Measurements from ENCODE around the gene CHAC1.
"Not testable (repeated sequence)": the region's sequence is repeated elsewhere in the genome, so short reads cannot be mapped to it uniquely, and the experiment has no call there.

The CHAC1 gene

DNA sequence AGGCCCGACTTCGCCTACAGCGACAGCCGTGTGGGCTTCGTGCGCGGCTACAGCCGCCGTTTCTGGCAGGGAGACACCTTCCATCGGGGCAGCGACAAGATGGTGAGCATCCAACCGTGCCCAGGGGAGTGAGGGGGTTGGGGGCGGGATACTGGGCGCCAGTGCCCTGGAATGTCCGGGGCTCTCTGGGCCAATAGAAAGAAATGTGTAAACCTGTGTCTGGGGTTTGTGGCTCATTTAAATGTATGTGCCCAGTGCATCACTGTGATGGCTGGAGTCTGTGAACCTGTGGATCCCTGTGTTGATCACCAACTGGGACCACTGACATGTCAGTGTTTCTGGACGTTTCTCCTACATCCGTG lies 423 bp downstream of the CHAC1 start:
- Histone ChIP-seq H3K27ac (ENCODE audit: low read length) (no peak overlapping the region), H3F3A (ENCODE audit: insufficient read depth, low read length) (no peaks in the 10 kb centered on the region), H4K20me1 (ENCODE audit: insufficient read depth, low read length) (no peaks in the 10 kb centered on the region), H3K4me1 (ENCODE audit: low read length) (peaks cover 7% of the 10 kb centered on the region; the same call in 1 of the 2 replicates), H3K79me2 (ENCODE audit: low read length) (peaks cover 11% of the 10 kb centered on the region; the same call in 1 of the 2 replicates), H3K4me3 (ENCODE audit: low read length) (peak overlapping the region; percentile 87), H3K9ac (ENCODE audit: low read length) (peak overlapping the region; percentile 58; the same call in 1 of the 2 replicates), H3K36me3 (replicated peaks; ENCODE audit: insufficient read depth, low read length) (no peaks in the 10 kb centered on the region), H3K9me2 (replicated peaks; ENCODE audit: insufficient read depth, low read length) (no peaks in the 10 kb centered on the region), H3K9me3 (replicated peaks; ENCODE audit: insufficient read depth, low read length) (no peaks in the 10 kb centered on the region), H3K27me3 (replicated peaks; ENCODE audit: insufficient read depth, low read length) (no peaks in the 10 kb centered on the region), H2AFZ (ENCODE audit: low read length) (peak overlapping the region; percentile 82), H3K4me2 (ENCODE audit: low read depth, low read length) (peak overlapping the region; percentile 93)
- TF ChIP-seq, protein P1, sequence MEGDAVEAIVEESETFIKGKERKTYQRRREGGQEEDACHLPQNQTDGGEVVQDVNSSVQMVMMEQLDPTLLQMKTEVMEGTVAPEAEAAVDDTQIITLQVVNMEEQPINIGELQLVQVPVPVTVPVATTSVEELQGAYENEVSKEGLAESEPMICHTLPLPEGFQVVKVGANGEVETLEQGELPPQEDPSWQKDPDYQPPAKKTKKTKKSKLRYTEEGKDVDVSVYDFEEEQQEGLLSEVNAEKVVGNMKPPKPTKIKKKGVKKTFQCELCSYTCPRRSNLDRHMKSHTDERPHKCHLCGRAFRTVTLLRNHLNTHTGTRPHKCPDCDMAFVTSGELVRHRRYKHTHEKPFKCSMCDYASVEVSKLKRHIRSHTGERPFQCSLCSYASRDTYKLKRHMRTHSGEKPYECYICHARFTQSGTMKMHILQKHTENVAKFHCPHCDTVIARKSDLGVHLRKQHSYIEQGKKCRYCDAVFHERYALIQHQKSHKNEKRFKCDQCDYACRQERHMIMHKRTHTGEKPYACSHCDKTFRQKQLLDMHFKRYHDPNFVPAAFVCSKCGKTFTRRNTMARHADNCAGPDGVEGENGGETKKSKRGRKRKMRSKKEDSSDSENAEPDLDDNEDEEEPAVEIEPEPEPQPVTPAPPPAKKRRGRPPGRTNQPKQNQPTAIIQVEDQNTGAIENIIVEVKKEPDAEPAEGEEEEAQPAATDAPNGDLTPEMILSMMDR (IDR thresholded peaks at IDR 0.05; ENCODE audit: low read length): no peak
- no peak for TF ChIP-seq EZH2phosphoT487 (IDR thresholded peaks at IDR 0.05; ENCODE audit: low read length)
- DNase-seq: no peak

GRCh38 chr15:40954158-40954848 lies 1.0 kb downstream of the CHAC1 start:
- peak overlapping the region; percentile 87 for H3K4me3 ChIP-seq (ENCODE audit: low read length)
- not testable (repeated sequence) for H3K9me3 ChIP-seq (replicated peaks; ENCODE audit: insufficient read depth, low read length); H3K36me3 ChIP-seq (replicated peaks; ENCODE audit: insufficient read depth, low read length); H3K9me2 ChIP-seq (replicated peaks; ENCODE audit: insufficient read depth, low read length); H3K27ac ChIP-seq (ENCODE audit: low read length); DNase-seq; H4K20me1 ChIP-seq (ENCODE audit: insufficient read depth, low read length); H3K27me3 ChIP-seq (replicated peaks; ENCODE audit: insufficient read depth, low read length); H3K4me1 ChIP-seq (ENCODE audit: low read length); H3F3A ChIP-seq (ENCODE audit: insufficient read depth, low read length)
- 0 out of 2 replicates have a peak overlapping the region, but pooled peaks have one; percentile 82 for H2AFZ ChIP-seq (ENCODE audit: low read length)
- H3K9ac ChIP-seq (ENCODE audit: low read length): peak overlapping the region; percentile 58; the same call in 1 of the 2 replicates
- peak overlapping the region; percentile 93 for H3K4me2 ChIP-seq (ENCODE audit: low read depth, low read length)
- peaks cover 11% of the 10 kb centered on the region; the same call in 1 of the 2 replicates for H3K79me2 ChIP-seq (ENCODE audit: low read length)

- Histone ChIP-seq H3K9me2 (replicated peaks; ENCODE audit: insufficient read depth, low read length) (no peaks in the 10 kb centered on the region), H3K9me3 (replicated peaks; ENCODE audit: insufficient read depth, low read length) (no peaks in the 10 kb centered on the region), H3K79me2 (ENCODE audit: low read length) (peaks cover 11% of the 10 kb centered on the region; the same call in 1 of the 2 replicates), H3K9ac (ENCODE audit: low read length) (no peak overlapping the region), H2AFZ (ENCODE audit: low read length) (no peak overlapping the region), H3K4me1 (ENCODE audit: low read length) (peaks cover 7% of the 10 kb centered on the region; the same call in 1 of the 2 replicates), H4K20me1 (ENCODE audit: insufficient read depth, low read length) (no peaks in the 10 kb centered on the region), H3K27me3 (replicated peaks; ENCODE audit: insufficient read depth, low read length) (no peaks in the 10 kb centered on the region), H3F3A (ENCODE audit: insufficient read depth, low read length) (no peaks in the 10 kb centered on the region), H3K36me3 (replicated peaks; ENCODE audit: insufficient read depth, low read length) (no peaks in the 10 kb centered on the region), H3K27ac (ENCODE audit: low read length) (no peak overlapping the region), H3K4me3 (ENCODE audit: low read length) (no peak overlapping the region), H3K4me2 (ENCODE audit: low read depth, low read length) (no peak overlapping the region)
- DNase-seq: no peak
- TF ChIP-seq EZH2phosphoT487 (IDR thresholded peaks at IDR 0.05; ENCODE audit: low read length) (no peak), EZH2 (optimal IDR thresholded peaks at IDR 0.05; ENCODE audit: low read depth, low read length) (no peak)
- TF ChIP-seq, protein P1 (IDR thresholded peaks at IDR 0.05; ENCODE audit: low read length): no peak
Observed at GRCh38 chr15:40955141-40955903, 2.1 kb downstream of the CHAC1 start.
